Mucosa of stomach (tissue), 1 donor: ENCODE results near the gene PSMC2.
"Not testable (repeated sequence)": the region's sequence is repeated elsewhere in the genome, so short reads cannot be mapped to it uniquely, and the experiment has no call there.

Experiments
- H3K27me3 ChIP-seq: one replicate; pipeline ENCODE4 v1.7.0; 2013; ENCODE audit warnings: mild to moderate bottlenecking, low read length; ENCODE audit not compliant: control insufficient read depth, insufficient read depth
- H3K36me3 ChIP-seq: one replicate; pipeline ENCODE4 v1.7.0; 2013; ENCODE audit warnings: low read length; ENCODE audit not compliant: control insufficient read depth, insufficient read depth
- H3K4me1 ChIP-seq: one replicate; pipeline ENCODE4 v1.7.0; 2013; ENCODE audit warnings: mild to moderate bottlenecking, low read length; ENCODE audit not compliant: control insufficient read depth, insufficient read depth
- H3K4me3 ChIP-seq: one replicate; pipeline ENCODE4 v1.7.0; 2013; ENCODE audit warnings: low read length
- H3K9ac ChIP-seq: one replicate; pipeline ENCODE4 v1.7.0; 2013; ENCODE audit warnings: mild to moderate bottlenecking, low read length, moderate library complexity
- H3K9me3 ChIP-seq: one replicate; pipeline ENCODE4 v1.7.0; 2013; ENCODE audit warnings: mild to moderate bottlenecking, low read length, moderate library complexity; ENCODE audit not compliant: control insufficient read depth
- donor health status: Pancreatic carcinoma.

Gene PSMC2

GRCh38 chr7:103381280-103382031 lies 34.0 kb downstream of the PSMC2 start:
- Histone ChIP-seq H3K4me1 (peaks cover 7% of the 10 kb centered on the region), H3K4me3 (no peak overlapping the region), H3K9ac (no peak overlapping the region), H3K27me3 (no peaks in the 10 kb centered on the region), H3K36me3 (no peaks in the 10 kb centered on the region), H3K9me3 (no peaks in the 10 kb centered on the region)

- Histone ChIP-seq H3K4me3 (no peak overlapping the region), H3K4me1 (peaks cover 7% of the 10 kb centered on the region), H3K36me3 (no peaks in the 10 kb centered on the region), H3K9me3 (no peaks in the 10 kb centered on the region), H3K27me3 (no peaks in the 10 kb centered on the region), H3K9ac (no peak overlapping the region)
These were observed 34.6 kb downstream of the PSMC2 start for GRCh38 chr7:103382032-103382402.

GRCh38 chr7:103387242-103387641 lies 39.8 kb downstream of the PSMC2 start:
- Histone ChIP-seq H3K27me3 (no peaks in the 10 kb centered on the region), H3K9ac (no peak overlapping the region), H3K4me3 (no peak overlapping the region), H3K36me3 (no peaks in the 10 kb centered on the region), H3K4me1 (peaks cover 33% of the 10 kb centered on the region), H3K9me3 (no peaks in the 10 kb centered on the region)

- Histone ChIP-seq H3K9ac (no peak overlapping the region), H3K27me3 (no peaks in the 10 kb centered on the region), H3K4me3 (no peak overlapping the region), H3K9me3 (no peaks in the 10 kb centered on the region), H3K36me3 (no peaks in the 10 kb centered on the region), H3K4me1 (peaks cover 43% of the 10 kb centered on the region)
These were observed 41.2 kb downstream of the PSMC2 start for GRCh38 chr7:103388469-103389140.

- no peak overlapping the region for H3K9ac ChIP-seq
- H3K4me1 ChIP-seq: peaks cover 50% of the 10 kb centered on the region
- H3K9me3 ChIP-seq: no peaks in the 10 kb centered on the region
- no peaks in the 10 kb centered on the region for H3K27me3 ChIP-seq
- no peak overlapping the region for H3K4me3 ChIP-seq
- H3K36me3 ChIP-seq: no peaks in the 10 kb centered on the region
These were observed 41.8 kb downstream of the PSMC2 start for GRCh38 chr7:103389263-103389662.

DNA sequence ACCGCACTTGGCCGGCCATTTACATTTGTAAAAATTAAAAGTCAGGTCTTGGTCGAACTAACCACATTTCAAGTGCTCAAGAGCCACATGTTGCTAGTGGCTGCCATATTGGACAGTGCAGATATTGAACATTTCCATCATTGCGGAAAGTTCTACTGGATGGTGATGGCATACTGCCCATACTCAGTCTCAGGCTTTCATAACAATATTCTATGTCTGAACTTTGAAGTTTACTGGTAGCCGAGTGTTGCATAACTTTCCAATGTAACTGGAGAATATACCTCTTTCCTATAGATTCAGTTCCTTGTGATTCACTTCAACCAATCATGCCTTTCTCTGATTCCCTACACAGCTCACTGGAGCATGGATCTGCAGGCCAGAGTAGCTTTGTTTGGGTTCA lies 43.7 kb downstream of the PSMC2 start:
- Histone ChIP-seq H3K36me3 (no peaks in the 10 kb centered on the region), H3K9ac (no peak overlapping the region), H3K9me3 (no peaks in the 10 kb centered on the region), H3K4me3 (no peak overlapping the region), H3K4me1 (peaks cover 59% of the 10 kb centered on the region), H3K27me3 (no peaks in the 10 kb centered on the region)

DNA sequence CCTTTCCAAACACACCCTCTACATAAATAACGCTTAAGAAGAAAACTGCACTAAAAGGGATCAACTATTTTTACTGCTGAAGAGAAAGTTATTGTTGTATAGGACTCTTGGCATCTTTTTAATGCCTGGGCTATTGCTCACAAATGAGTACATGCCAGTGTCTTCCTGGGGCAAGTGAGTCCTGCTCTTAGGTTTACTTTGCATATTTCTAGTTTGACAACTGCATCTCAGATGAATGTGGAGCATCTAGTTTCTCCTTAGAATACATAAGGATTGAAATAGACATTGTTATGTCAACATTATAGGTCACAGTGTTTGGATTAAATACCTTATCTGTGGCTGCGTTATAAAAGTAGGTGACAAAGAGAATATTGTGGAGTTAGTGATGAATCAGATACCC lies 44.5 kb downstream of the PSMC2 start:
- Histone ChIP-seq H3K36me3 (no peaks in the 10 kb centered on the region), H3K9ac (no peak overlapping the region), H3K9me3 (no peaks in the 10 kb centered on the region), H3K4me1 (peaks cover 63% of the 10 kb centered on the region), H3K4me3 (no peak overlapping the region), H3K27me3 (no peaks in the 10 kb centered on the region)

- Histone ChIP-seq H3K9me3 (no peaks in the 10 kb centered on the region), H3K4me1 (peaks cover 53% of the 10 kb centered on the region), H3K36me3 (no peaks in the 10 kb centered on the region), H3K27me3 (no peaks in the 10 kb centered on the region), H3K4me3 (no peak overlapping the region), H3K9ac (no peak overlapping the region)
These were observed 47.1 kb downstream of the PSMC2 start for GRCh38 chr7:103394566-103394965.

- H3K4me1 ChIP-seq: peaks cover 48% of the 10 kb centered on the region
- H3K27me3 ChIP-seq: no peaks in the 10 kb centered on the region
- no peak overlapping the region for H3K4me3 ChIP-seq
- H3K36me3 ChIP-seq: no peaks in the 10 kb centered on the region
- H3K9ac ChIP-seq: no peak overlapping the region
- no peaks in the 10 kb centered on the region for H3K9me3 ChIP-seq
These were observed 47.6 kb downstream of the PSMC2 start for GRCh38 chr7:103395071-103395470.

DNA sequence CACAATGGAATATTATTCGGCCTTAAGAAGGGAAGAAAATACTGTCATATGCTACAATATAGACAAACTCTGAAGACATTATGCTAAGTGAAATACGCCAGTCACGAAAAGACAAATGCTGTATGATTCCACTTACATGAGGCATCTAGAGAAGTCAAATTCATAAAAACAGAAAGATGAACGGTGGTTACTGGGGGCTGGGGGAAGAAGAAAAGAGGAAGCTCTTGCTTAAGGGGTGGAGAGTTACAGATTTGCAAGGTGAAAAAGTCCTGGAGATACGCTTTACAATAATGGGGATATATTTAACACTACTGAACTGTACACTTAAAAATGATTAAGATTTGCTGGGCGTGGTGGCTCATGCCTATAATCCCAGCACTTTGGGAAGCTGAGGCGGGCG lies 49.0 kb downstream of the PSMC2 start:
- H3K9ac ChIP-seq: no peak overlapping the region
- no peaks in the 10 kb centered on the region for H3K36me3 ChIP-seq
- no peak overlapping the region for H3K4me3 ChIP-seq
- peaks cover 38% of the 10 kb centered on the region for H3K4me1 ChIP-seq
- H3K27me3 ChIP-seq: no peaks in the 10 kb centered on the region
- no peaks in the 10 kb centered on the region for H3K9me3 ChIP-seq

GRCh38 chr7:103398483-103399127 lies 51.2 kb downstream of the PSMC2 start:
- Histone ChIP-seq H3K9ac (no peak overlapping the region), H3K4me3 (no peak overlapping the region), H3K27me3 (no peaks in the 10 kb centered on the region), H3K4me1 (peaks cover 23% of the 10 kb centered on the region), H3K36me3 (no peaks in the 10 kb centered on the region), H3K9me3 (no peaks in the 10 kb centered on the region)

DNA sequence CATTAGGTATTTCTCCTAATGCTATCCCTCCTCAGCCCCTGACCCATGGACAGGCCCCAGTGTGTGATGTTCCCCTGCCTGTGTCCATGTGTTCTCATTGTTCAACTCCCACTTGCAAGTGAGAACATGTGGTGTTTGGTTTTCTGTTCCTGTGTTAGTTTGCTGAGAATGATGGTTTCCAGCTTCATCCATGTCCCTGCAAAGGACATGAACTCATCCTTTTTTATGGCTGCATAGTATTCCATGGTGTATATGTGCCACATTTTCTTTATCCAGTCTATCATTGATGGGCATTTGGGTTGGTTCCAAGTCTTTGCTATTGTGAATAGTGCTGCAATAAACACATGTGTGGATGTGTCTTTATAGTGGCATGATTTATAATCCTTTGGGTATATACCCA lies 52.2 kb downstream of the PSMC2 start:
- not testable (repeated sequence) for H3K4me3 ChIP-seq, H3K9ac ChIP-seq, H3K36me3 ChIP-seq, H3K9me3 ChIP-seq, H3K27me3 ChIP-seq
- H3K4me1 ChIP-seq: peaks cover 13% of the 10 kb centered on the region
